ENCODE data around the gene HAUS7.

GRCh38 chrX:153408871-153409351, 61.5 kb downstream of the HAUS7 start:
- TF ChIP-seq POLR2AphosphoS5 (IDR thresholded peaks at IDR 0.05; ENCODE audit: low read depth, low read length) (no peak), POLR2A (IDR thresholded peaks at IDR 0.05; ENCODE audit: low read depth, low read length) (no peak)
